ENCODE results near the gene HTR1D.

- TF ChIP-seq CTCF (IDR thresholded peaks at IDR 0.05 in 2 of 3, conservative IDR thresholded peaks at IDR 0.05 in 1 of 3; ENCODE audit: borderline replicate concordance in 1 of 3, insufficient read depth in 1 of 3, low read depth in 2 of 3, low read length in 2 of 3) (no peak), REST (IDR thresholded peaks at IDR 0.05; ENCODE audit: low read depth) (no peak), MAX (IDR thresholded peaks at IDR 0.05) (no peak), YY1 (IDR thresholded peaks at IDR 0.05; ENCODE audit: extremely low read depth, insufficient replicate concordance, low read depth, low read length) (no peak), JUND (IDR thresholded peaks at IDR 0.05) (no peak), SP1 (IDR thresholded peaks at IDR 0.05; ENCODE audit: low read depth) (no peak), POLR2AphosphoS5 (IDR thresholded peaks at IDR 0.05; ENCODE audit: low read depth, low read length) (no peak), CEBPB (IDR thresholded peaks at IDR 0.05; ENCODE audit: low read depth) (no peak), ZNF274 (IDR thresholded peaks at IDR 0.05; ENCODE audit: low read depth, low read length) (no peak), EZH2 (IDR thresholded peaks at IDR 0.05) (no peak), ZBTB33 (IDR thresholded peaks at IDR 0.05; ENCODE audit: extremely low read depth, insufficient replicate concordance, low read length) (no peak), POLR2A (IDR thresholded peaks at IDR 0.05; ENCODE audit: borderline replicate concordance, extremely low read depth, insufficient read depth, insufficient read length) (no peak), ELF1 (IDR thresholded peaks at IDR 0.05; ENCODE audit: borderline replicate concordance, low read depth) (no peak)
These were observed 29.7 kb downstream of the HTR1D start for GRCh38 chr1:23187637-23188036.
